Activated T-helper 1 cell treated with anti-CD3 and anti-CD28 coated beads, Interleukin-12 subunit alpha, Interleukin-12 subunit beta, Interleukin-2, Interleukin-4 antibody, amounts not matched to agents 30 ng/mL and 10 ng/mL and 1 ng/mL, durations not matched to agents 14 hours and 24 hours and 36 hours (primary cell): Measurements from ENCODE around the gene MTM1. TPM values are rescaled to one million over a fixed set of nuclear protein-coding genes. Genes with fewer than 3 reads are reported as not detected.

Experiments used
- DNase-seq: peaks from one replicate; pipeline ENCODE4 v3.0.0; 2021; ENCODE audit warnings: low spot score
- H3K27ac Mint-ChIP-seq: one replicate; pipeline ENCODE4 v1.8.0; 2021; ENCODE audit warnings: mild to moderate bottlenecking, mixed read lengths
- H3K27me3 Mint-ChIP-seq: one replicate; pipeline ENCODE4 v1.8.0; 2022; ENCODE audit warnings: mild to moderate bottlenecking, moderate library complexity, mixed read lengths; ENCODE audit not compliant: insufficient read depth
- H3K36me3 Mint-ChIP-seq: one replicate; pipeline ENCODE4 v1.8.0; 2021; ENCODE audit warnings: low read depth, mixed read lengths
- H3K4me1 Mint-ChIP-seq: one replicate; pipeline ENCODE4 v1.8.0; 2021; ENCODE audit warnings: low read depth, mixed read lengths
- H3K4me3 Mint-ChIP-seq: one replicate; pipeline ENCODE4 v1.8.0; 2021; ENCODE audit warnings: mild to moderate bottlenecking, moderate library complexity, mixed read lengths
- H3K9me3 Mint-ChIP-seq: one replicate; pipeline ENCODE4 v1.8.0; 2021; ENCODE audit warnings: mixed read lengths
- intact Hi-C: fragments of 100-400 bp; cut with micrococcal nuclease; formaldehyde crosslinking; loops from one replicate; pipeline ENCODE4 v1.15.1; 2024
- total RNA-seq: library from RNA; stranded (reverse); gene quantifications from 2 replicates; pipeline ENCODE4 v1.2.3, GENCODE V29; 2022

The MTM1 gene
- total RNA-seq, 1 donor from 2014 or later = 24.1 TPM

GRCh38 chrX:150655788-150656187 lies 87.4 kb downstream of the MTM1 start:
- no peak for DNase-seq
- no peak overlapping the region for H3K4me3 Mint-ChIP-seq
- no peaks in the 10 kb centered on the region for H3K9me3 Mint-ChIP-seq
- H3K36me3 Mint-ChIP-seq = peaks cover 21% of the 10 kb centered on the region
- peaks cover 1% of the 10 kb centered on the region for H3K4me1 Mint-ChIP-seq
- no peaks in the 10 kb centered on the region for H3K27me3 Mint-ChIP-seq
- H3K27ac Mint-ChIP-seq = no peak overlapping the region
- intact Hi-C loops = no loop called here

- no peaks in the 10 kb centered on the region for H3K9me3 Mint-ChIP-seq
- no peaks in the 10 kb centered on the region for H3K4me1 Mint-ChIP-seq
- DNase-seq = no peak
- no peak overlapping the region for H3K4me3 Mint-ChIP-seq
- H3K36me3 Mint-ChIP-seq = peaks cover 22% of the 10 kb centered on the region
- intact Hi-C loops = no loop called here
- no peaks in the 10 kb centered on the region for H3K27me3 Mint-ChIP-seq
- H3K27ac Mint-ChIP-seq = no peak overlapping the region
Observed at GRCh38 chrX:150663073-150663472, 94.7 kb downstream of the MTM1 start.

GRCh38 chrX:150664290-150664689 lies 95.9 kb downstream of the MTM1 start:
- Mint-ChIP-seq H3K36me3 (peaks cover 22% of the 10 kb centered on the region), H3K27me3 (no peaks in the 10 kb centered on the region), H3K4me3 (no peak overlapping the region), H3K4me1 (no peaks in the 10 kb centered on the region), H3K27ac (no peak overlapping the region), H3K9me3 (no peaks in the 10 kb centered on the region)
- intact Hi-C loops = no loop called here
- DNase-seq = no peak

DNA sequence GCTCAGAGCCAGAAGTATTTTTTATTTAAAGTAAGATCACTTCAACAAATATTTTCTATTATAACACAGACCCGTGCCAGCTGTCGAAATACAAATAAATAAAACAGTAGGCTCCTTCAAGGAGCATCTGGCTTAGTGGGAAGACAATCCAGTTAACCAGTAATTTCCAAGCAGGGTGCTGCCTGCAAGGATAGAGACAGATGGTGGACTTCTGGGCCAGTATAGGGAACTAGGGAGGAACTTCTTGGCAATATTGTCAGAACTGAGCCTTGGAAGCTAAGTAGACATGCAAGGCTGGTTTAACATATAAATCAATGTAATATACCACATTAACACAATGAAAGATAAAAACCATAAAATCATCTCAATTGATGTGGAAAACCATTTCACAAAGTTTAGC lies 107.8 kb downstream of the MTM1 start:
- no peak for DNase-seq
- peaks cover 4% of the 10 kb centered on the region for H3K36me3 Mint-ChIP-seq
- H3K4me1 Mint-ChIP-seq = no peaks in the 10 kb centered on the region
- intact Hi-C loops = no loop called here
- H3K27me3 Mint-ChIP-seq = peaks cover 2% of the 10 kb centered on the region
- H3K27ac Mint-ChIP-seq = no peak overlapping the region
- H3K9me3 Mint-ChIP-seq = no peaks in the 10 kb centered on the region
- no peak overlapping the region for H3K4me3 Mint-ChIP-seq

GRCh38 chrX:150680974-150681373 lies 112.6 kb downstream of the MTM1 start:
- Mint-ChIP-seq H3K4me3 (no peak overlapping the region), H3K36me3 (no peaks in the 10 kb centered on the region), H3K9me3 (no peaks in the 10 kb centered on the region), H3K4me1 (peaks cover 5% of the 10 kb centered on the region), H3K27me3 (peaks cover 2% of the 10 kb centered on the region), H3K27ac (no peak overlapping the region)
- DNase-seq = no peak
- intact Hi-C loops = no loop called here

- Mint-ChIP-seq H3K4me3 (no peak overlapping the region), H3K27me3 (peaks cover 2% of the 10 kb centered on the region), H3K4me1 (peaks cover 5% of the 10 kb centered on the region), H3K36me3 (no peaks in the 10 kb centered on the region), H3K27ac (no peak overlapping the region), H3K9me3 (no peaks in the 10 kb centered on the region)
- no peak for DNase-seq
- intact Hi-C loops = loop anchor here (1.0 to 2.0 kb wide), 2 partner anchors 33 to 720 kb away; no protein-coding TSS in a partner anchor
Observed at GRCh38 chrX:150683112-150683511, 114.7 kb downstream of the MTM1 start.

DNA sequence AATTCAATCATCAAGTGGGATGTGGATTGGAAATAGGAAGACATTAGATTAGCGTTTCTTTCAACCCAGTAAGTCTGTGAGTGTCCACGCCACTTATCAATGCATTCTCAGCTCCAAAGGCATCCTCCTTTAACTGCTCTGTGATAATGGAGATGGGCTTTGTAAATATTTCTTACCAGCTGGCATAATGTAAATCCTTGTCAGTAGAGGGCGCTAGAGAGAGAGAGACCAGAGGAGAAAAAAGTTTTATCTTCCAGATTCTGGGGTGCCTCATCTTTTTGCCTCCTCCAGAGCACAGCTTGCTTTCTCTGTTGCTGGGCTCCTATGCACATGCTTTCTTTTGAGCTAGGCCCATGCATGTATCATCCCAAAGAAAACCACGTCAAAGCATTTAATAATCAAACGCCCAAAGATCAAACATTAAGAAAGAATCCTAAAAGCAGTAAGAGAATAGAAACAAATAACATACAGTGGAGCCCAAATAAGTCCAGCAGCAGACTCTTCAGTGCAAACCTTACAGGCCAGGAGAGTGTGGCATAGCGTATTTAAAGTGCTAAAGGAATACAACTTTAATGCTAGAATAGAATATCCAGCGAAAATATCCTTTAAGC lies 115.2 kb downstream of the MTM1 start:
- Mint-ChIP-seq H3K9me3 (no peaks in the 10 kb centered on the region), H3K36me3 (no peaks in the 10 kb centered on the region), H3K27me3 (no peaks in the 10 kb centered on the region), H3K4me1 (peaks cover 9% of the 10 kb centered on the region), H3K27ac (no peak overlapping the region), H3K4me3 (no peak overlapping the region)
- intact Hi-C loops = loop anchor here (1.0 to 2.0 kb wide), 2 partner anchors 33 to 721 kb away; no protein-coding TSS in a partner anchor
- no peak for DNase-seq

- Mint-ChIP-seq H3K4me3 (no peak overlapping the region), H3K4me1 (peaks cover 35% of the 10 kb centered on the region), H3K27ac (no peak overlapping the region), H3K27me3 (no peaks in the 10 kb centered on the region), H3K9me3 (no peaks in the 10 kb centered on the region), H3K36me3 (peaks cover 2% of the 10 kb centered on the region)
- intact Hi-C loops = no loop called here
- no peak for DNase-seq
Observed at GRCh38 chrX:150688911-150689451, 120.6 kb downstream of the MTM1 start.

GRCh38 chrX:150690126-150690525 lies 121.7 kb downstream of the MTM1 start:
- H3K4me3 Mint-ChIP-seq = peak overlapping the region; percentile 19
- H3K4me1 Mint-ChIP-seq = peaks cover 47% of the 10 kb centered on the region
- H3K27ac Mint-ChIP-seq = no peak overlapping the region
- no peaks in the 10 kb centered on the region for H3K9me3 Mint-ChIP-seq
- H3K27me3 Mint-ChIP-seq = no peaks in the 10 kb centered on the region
- no peak for DNase-seq
- H3K36me3 Mint-ChIP-seq = peaks cover 5% of the 10 kb centered on the region
- intact Hi-C loops = loop anchor here (5.0 to 10.0 kb wide), 4 partner anchors 53 to 1185 kb away; partner anchors contain the start of genes EOLA2, IDS and VMA21

DNA sequence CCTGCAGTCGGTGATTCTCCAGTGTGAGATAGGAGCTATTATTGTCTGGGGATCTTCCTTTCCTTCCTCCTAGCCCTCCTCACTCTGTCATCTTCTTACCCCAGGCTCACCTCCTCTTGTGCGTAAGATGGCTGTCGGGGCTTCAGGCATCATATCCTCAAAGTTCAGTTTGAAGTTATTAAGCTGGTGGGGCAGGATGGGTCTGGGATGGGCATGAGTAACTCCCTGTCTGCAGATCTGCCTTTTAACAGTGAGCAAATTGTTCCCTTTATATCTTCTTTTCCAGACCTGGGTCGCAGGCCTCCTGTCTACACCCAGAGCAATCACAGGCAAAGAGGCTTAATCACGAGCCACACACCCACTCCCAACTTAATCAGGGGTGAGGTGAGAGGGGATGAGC lies 123.9 kb downstream of the MTM1 start:
- Mint-ChIP-seq H3K27me3 (no peaks in the 10 kb centered on the region), H3K4me1 (peaks cover 67% of the 10 kb centered on the region), H3K4me3 (peak overlapping the region; percentile 88), H3K27ac (peak overlapping the region; percentile 97), H3K36me3 (peaks cover 9% of the 10 kb centered on the region), H3K9me3 (no peaks in the 10 kb centered on the region)
- intact Hi-C loops = loop anchor here (5.0 to 10.0 kb wide), 4 partner anchors 55 to 1187 kb away; partner anchors contain the start of genes EOLA2, IDS and VMA21
- DNase-seq = no peak

DNA sequence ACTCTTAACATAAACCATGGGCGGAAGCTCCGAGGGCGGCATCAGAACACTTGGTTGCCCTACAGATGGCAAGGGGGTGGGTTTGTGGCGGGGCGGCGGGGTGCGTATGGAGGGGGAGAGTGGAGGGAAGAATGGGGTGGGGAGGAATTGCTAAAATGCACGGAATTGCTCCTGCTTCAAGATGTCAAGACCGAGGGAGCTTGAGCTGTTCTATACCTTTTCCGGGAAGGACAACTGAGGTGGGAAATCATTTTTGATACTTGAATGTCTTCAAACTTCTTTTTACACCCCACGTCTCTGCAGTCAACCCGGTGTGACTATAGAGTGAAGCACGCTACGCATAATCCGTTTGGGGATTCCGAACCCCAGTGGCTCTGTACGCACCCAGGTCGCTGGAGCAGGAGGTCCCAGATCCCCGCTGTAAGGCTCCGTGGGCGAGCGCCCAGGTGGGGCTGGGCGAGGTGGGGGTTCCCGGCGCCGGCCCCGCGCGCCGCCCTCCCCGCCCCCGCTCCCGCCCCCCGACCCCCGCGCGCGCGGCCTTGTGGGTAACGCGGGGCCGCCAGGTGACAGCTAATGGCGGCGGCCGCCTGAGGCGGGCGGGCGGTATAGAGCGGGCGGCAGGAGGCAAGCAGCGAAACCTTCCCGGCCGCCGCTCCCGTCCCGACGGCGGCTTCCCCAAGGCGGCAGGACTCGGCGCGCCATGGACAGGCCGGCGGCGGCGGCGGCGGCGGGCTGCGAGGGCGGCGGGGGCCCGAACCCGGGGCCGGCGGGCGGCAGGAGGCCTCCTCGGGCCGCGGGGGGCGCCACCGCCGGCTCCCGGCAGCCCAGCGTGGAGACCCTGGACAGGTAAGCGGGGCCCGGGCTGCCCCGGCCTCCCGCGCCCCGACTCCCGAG lies 124.7 kb downstream of the MTM1 start, which contains the start of gene MTMR1:
TSS of gene MTMR1 (plus strand) at position 566 of the 894 bp plus-strand sequence. CDS start at position 701, 135 bp downstream.
- H3K27me3 Mint-ChIP-seq = no peaks in the 10 kb centered on the region
- intact Hi-C loops = loop anchor here (5.0 to 10.0 kb wide), 4 partner anchors 56 to 1188 kb away; partner anchors contain the start of genes EOLA2, IDS and VMA21
- no peaks in the 10 kb centered on the region for H3K9me3 Mint-ChIP-seq
- peak within 1 kb of the TSS; percentile 97 for H3K27ac Mint-ChIP-seq
- DNase-seq = no peak
- peaks cover 73% of the 10 kb centered on the region for H3K4me1 Mint-ChIP-seq
- peak within 1 kb of the TSS; percentile 91 for H3K4me3 Mint-ChIP-seq
- peaks cover 9% of the 10 kb centered on the region for H3K36me3 Mint-ChIP-seq

DNA sequence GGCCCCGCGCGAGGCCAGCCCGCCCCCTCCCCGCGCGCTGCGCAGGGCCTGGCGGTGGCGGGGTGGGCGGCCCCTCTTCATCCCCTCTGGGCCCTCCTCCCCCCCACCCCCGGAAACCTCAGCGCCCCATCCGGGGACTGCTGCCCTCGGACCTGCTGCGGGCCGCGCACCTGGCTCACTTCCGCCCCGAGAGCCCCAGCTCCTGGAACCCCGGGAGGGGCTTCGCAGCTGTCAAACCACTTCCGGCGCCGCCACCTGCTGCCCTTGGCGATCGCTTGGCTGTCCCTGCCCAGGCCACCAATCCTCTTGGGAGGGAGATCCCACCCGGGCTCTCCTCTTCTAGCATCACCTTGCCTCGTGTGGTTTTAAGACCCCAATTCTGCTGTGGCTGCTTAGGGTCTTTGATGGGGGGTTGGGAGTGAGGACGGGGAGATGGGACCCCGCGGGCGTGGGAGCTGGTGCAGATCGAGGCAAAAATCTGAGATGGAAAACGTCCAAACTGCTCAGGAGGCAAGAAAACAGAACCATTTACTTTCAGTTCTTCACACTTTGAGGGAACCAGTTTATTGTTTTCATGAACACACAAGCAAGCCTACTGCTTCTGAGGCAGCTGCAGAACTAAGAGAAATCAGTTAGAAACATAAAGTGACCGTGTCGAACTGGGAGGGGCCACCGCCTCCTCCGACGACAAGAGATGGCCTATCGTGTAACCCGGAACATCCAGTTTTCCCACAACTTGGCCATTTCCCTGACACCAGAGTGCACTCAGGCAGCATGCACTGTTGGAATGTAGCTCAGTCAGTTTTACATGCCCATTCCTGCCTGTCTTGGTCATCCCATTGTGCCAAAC lies 125.5 kb downstream of the MTM1 start:
- DNase-seq = peak; percentile 66
- Mint-ChIP-seq H3K27ac (peak overlapping the region; percentile 97), H3K9me3 (no peaks in the 10 kb centered on the region), H3K36me3 (peaks cover 9% of the 10 kb centered on the region), H3K27me3 (no peaks in the 10 kb centered on the region), H3K4me1 (peaks cover 65% of the 10 kb centered on the region), H3K4me3 (peak overlapping the region; percentile 91)
- intact Hi-C loops = loop anchor here (1.0 to 10.0 kb wide), 7 partner anchors 10 to 1189 kb away; partner anchors contain the start of genes EOLA2, IDS and VMA21
